ENCODE data around the gene FOXB2.

DNA sequence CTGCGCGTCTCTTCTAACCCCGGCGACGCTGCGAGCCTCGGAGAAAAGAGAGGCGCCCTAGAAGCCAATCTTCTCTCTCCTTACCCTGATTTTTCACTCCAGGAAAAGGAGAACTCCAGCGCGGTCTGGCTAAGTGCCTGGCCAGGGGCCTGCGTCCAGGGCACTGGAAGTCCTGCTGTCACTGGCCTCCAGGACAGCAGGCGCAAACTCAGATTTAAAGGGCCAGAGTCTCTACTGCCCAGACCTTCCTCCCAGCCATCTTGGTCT, 553 bp upstream of the FOXB2 start:
- TF ChIP-seq, protein P1, sequence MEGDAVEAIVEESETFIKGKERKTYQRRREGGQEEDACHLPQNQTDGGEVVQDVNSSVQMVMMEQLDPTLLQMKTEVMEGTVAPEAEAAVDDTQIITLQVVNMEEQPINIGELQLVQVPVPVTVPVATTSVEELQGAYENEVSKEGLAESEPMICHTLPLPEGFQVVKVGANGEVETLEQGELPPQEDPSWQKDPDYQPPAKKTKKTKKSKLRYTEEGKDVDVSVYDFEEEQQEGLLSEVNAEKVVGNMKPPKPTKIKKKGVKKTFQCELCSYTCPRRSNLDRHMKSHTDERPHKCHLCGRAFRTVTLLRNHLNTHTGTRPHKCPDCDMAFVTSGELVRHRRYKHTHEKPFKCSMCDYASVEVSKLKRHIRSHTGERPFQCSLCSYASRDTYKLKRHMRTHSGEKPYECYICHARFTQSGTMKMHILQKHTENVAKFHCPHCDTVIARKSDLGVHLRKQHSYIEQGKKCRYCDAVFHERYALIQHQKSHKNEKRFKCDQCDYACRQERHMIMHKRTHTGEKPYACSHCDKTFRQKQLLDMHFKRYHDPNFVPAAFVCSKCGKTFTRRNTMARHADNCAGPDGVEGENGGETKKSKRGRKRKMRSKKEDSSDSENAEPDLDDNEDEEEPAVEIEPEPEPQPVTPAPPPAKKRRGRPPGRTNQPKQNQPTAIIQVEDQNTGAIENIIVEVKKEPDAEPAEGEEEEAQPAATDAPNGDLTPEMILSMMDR (IDR thresholded peaks at IDR 0.05; ENCODE audit: control extremely low read depth in 1 of 3, insufficient read depth in 1 of 3, low read depth in 1 of 3, low read length in 3 of 3), result no peak
- TF ChIP-seq ZNF274 (IDR thresholded peaks at IDR 0.05; ENCODE audit: borderline replicate concordance, extremely low read depth, low read length) (no peak), SIN3A (conservative IDR thresholded peaks at IDR 0.05 in 1 of 2, IDR thresholded peaks at IDR 0.05 in 1 of 2; ENCODE audit: low read depth in 1 of 2, low read length in 2 of 2) (no peak), GTF2F1 (IDR thresholded peaks at IDR 0.05; ENCODE audit: borderline replicate concordance, low read depth, low read length) (no peak), CHD1 (IDR thresholded peaks at IDR 0.05; ENCODE audit: low read depth, low read length) (no peak), POLR2A (IDR thresholded peaks at IDR 0.05; ENCODE audit: control extremely low read depth in 1 of 2, low read depth in 2 of 2, low read length in 2 of 2) (no peak), RAD21 (IDR thresholded peaks at IDR 0.05 in 1 of 2, conservative IDR thresholded peaks at IDR 0.05 in 1 of 2; ENCODE audit: low read depth in 2 of 2, low read length in 2 of 2) (no peak)

Data from H1 (cell line).